Nephron progenitor cell (in vitro differentiated cells): ENCODE results near the gene KIF18A.

Source experiments
- DNase-seq: peaks from one replicate; pipeline ENCODE4 v3.0.0; 2021
- H3K27ac Mint-ChIP-seq: 2 replicates; pipeline ENCODE4 v1.8.0; 2021; ENCODE audit warnings: mild to moderate bottlenecking, moderate library complexity, mixed read lengths
- H3K27me3 Mint-ChIP-seq: 2 replicates; pipeline ENCODE4 v1.8.0; 2021; ENCODE audit warnings: mild to moderate bottlenecking, low read depth, mixed read lengths; ENCODE audit not compliant: poor library complexity
- H3K36me3 Mint-ChIP-seq: 2 replicates; pipeline ENCODE4 v1.8.0; 2021; ENCODE audit warnings: low read depth, mixed read lengths
- H3K4me1 Mint-ChIP-seq: 2 replicates; pipeline ENCODE4 v1.8.0; 2021; ENCODE audit warnings: mixed read lengths
- H3K4me3 Mint-ChIP-seq: 2 replicates; pipeline ENCODE4 v1.8.0; 2021; ENCODE audit warnings: mild to moderate bottlenecking, moderate library complexity, mixed read lengths
- H3K9me3 Mint-ChIP-seq: 2 replicates; pipeline ENCODE4 v1.8.0; 2021; ENCODE audit warnings: mild to moderate bottlenecking, moderate library complexity, mixed read lengths
- TF ChIP-seq, protein P1 (sequence below): fragments of 200-600 bp; sonication (generic); IDR thresholded peaks from 2 replicates; pipeline ENCODE4 v1.5.0; 2021; ENCODE audit warnings: antibody characterized with exemption

The KIF18A gene

DNA sequence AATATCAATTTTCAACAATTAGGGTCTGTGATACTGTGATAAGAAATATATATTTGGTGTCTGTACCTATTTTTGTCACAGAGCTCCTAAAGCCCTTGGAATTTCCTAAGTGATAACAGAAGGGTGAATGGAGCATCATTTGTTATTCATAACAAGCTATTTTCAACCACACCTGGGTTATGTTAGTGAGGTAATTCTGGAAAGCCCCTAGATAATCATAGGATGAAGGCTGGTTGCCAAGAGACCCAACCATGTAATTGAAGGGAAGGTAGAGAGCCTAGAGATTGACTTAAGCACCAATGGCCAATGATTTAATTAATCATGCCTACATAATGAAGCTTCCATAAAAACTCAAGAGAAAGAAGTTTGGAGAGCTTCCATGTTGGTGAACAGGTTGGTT is 109.4 kb downstream of the KIF18A start:
- TF ChIP-seq, protein P1, sequence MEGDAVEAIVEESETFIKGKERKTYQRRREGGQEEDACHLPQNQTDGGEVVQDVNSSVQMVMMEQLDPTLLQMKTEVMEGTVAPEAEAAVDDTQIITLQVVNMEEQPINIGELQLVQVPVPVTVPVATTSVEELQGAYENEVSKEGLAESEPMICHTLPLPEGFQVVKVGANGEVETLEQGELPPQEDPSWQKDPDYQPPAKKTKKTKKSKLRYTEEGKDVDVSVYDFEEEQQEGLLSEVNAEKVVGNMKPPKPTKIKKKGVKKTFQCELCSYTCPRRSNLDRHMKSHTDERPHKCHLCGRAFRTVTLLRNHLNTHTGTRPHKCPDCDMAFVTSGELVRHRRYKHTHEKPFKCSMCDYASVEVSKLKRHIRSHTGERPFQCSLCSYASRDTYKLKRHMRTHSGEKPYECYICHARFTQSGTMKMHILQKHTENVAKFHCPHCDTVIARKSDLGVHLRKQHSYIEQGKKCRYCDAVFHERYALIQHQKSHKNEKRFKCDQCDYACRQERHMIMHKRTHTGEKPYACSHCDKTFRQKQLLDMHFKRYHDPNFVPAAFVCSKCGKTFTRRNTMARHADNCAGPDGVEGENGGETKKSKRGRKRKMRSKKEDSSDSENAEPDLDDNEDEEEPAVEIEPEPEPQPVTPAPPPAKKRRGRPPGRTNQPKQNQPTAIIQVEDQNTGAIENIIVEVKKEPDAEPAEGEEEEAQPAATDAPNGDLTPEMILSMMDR = no peak
- Mint-ChIP-seq H3K4me1 (no peaks in the 10 kb centered on the region), H3K36me3 (peaks cover 60% of the 10 kb centered on the region), H3K9me3 (peaks cover 58% of the 10 kb centered on the region), H3K27me3 (no peaks in the 10 kb centered on the region), H3K4me3 (no peak overlapping the region), H3K27ac (no peak overlapping the region)
- no peak for DNase-seq

DNA sequence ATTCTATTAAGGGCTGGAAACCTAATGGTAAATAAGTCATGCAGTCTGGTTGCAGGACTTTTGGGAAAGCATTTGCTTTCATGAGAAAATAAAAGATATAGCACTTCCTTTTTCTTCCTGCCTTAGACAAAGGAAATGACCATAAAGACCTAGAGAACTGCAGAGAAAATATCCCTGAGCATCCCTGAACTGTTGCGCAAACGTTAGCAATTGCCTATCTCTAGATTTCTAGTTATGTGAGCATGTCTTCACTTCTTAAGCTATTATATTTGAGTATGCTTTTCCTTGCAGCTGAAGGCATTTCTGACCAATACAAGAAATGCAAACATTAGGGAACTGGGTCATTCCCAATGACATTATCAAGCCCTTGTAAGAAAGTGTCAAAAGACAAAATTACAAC is 110.6 kb downstream of the KIF18A start:
- peaks cover 50% of the 10 kb centered on the region for H3K36me3 Mint-ChIP-seq

DNA sequence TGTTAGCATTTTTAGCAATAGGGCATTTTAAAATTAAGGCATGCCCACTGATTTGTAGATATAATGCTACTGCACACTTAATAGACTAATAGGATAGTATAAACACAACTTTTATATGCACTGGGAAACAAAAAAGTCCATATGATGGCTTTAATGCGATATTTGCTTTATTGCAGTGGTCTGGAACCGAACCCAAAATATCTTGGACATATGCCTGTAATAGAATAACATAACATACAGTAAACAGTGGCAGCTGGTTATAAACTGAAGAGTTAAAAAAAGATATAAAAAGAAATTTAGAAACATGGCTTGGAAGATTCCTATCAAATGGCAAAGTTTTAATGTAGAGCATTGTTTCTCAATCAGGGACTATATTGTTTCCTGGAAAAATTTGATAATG is 111.9 kb downstream of the KIF18A start:
- H3K9me3 Mint-ChIP-seq = peaks cover 35% of the 10 kb centered on the region
- TF ChIP-seq, protein P1 = no peak
- no peak for DNase-seq
- no peak overlapping the region for H3K4me3 Mint-ChIP-seq
- no peaks in the 10 kb centered on the region for H3K4me1 Mint-ChIP-seq
- no peak overlapping the region for H3K27ac Mint-ChIP-seq
- H3K27me3 Mint-ChIP-seq = no peaks in the 10 kb centered on the region
- peaks cover 37% of the 10 kb centered on the region for H3K36me3 Mint-ChIP-seq

More for the DNA sequence above, 110.6 kb downstream of the KIF18A start:
- H3K27ac Mint-ChIP-seq = no peak overlapping the region
- no peak overlapping the region for H3K4me3 Mint-ChIP-seq
- no peaks in the 10 kb centered on the region for H3K4me1 Mint-ChIP-seq
- TF ChIP-seq, protein P1 = no peak
- no peak for DNase-seq
- peaks cover 48% of the 10 kb centered on the region for H3K9me3 Mint-ChIP-seq
- H3K27me3 Mint-ChIP-seq = no peaks in the 10 kb centered on the region

DNA sequence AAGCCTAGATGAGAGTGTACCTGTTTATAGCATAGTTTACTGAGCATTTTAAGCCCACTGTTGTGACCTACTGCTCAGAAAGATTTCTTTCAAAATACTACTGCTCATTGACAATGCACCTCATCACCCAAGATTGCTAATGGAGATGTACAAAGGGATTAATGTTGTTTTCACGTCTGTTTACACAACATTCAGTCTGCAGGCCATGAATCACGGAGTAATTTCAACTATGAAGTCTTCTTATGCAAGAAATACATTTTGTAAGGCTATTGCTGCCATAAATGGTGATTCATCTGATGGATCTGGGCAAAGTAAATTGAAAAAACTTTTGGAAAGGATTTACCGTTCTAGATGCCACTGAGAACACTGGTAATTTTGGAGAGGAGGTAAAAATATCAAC is 112.9 kb downstream of the KIF18A start:
- Mint-ChIP-seq H3K27me3 (no peaks in the 10 kb centered on the region), H3K4me3 (no peak overlapping the region), H3K36me3 (peaks cover 27% of the 10 kb centered on the region), H3K4me1 (no peaks in the 10 kb centered on the region), H3K27ac (no peak overlapping the region), H3K9me3 (peaks cover 26% of the 10 kb centered on the region)
- DNase-seq = no peak
- TF ChIP-seq, protein P1 = no peak

DNA sequence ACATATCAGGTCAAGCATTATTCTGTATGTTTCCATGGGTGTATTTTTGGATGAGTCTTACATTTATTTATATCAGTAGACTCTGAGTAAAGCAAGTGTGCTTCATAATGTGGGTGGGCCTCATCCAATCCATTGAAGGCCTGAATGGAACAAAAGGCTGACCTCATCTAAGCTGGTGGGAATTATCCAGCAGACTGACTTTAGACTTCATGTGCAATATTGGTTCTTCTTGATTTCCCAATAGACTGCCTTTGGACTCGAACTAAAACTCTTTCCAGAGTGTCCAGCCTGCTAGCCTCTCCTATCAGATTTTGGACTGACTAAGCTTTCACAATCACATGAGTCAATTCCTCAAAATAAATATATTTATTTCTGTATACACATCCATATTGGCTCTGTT is 116.2 kb downstream of the KIF18A start:
- peaks cover 10% of the 10 kb centered on the region for H3K4me1 Mint-ChIP-seq
- H3K36me3 Mint-ChIP-seq = no peaks in the 10 kb centered on the region
- H3K9me3 Mint-ChIP-seq = no peaks in the 10 kb centered on the region
- no peaks in the 10 kb centered on the region for H3K27me3 Mint-ChIP-seq
- TF ChIP-seq, protein P1 = no peak
- no peak overlapping the region for H3K4me3 Mint-ChIP-seq
- no peak overlapping the region for H3K27ac Mint-ChIP-seq
- DNase-seq = no peak

DNA sequence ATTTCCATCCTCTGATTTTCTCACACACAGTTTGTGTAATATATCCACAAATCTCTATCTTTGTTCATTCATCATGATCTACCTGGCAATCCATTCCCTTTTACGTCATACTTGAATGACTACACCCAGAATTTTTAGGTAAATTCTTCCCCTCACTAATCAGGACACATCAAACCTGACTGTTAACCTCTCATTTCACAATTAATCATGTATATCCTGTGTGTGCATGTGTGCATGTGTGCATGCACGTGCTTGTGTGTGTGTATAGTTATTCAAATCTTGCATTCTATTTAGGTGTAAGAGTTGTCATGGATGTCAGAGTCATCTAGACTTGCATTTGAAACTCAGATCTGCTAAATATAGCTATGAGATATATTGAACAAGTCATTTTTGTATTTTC is 130.4 kb downstream of the KIF18A start:
- TF ChIP-seq, protein P1 = no peak
- DNase-seq = no peak
- H3K27me3 Mint-ChIP-seq = no peaks in the 10 kb centered on the region
- no peak overlapping the region for H3K4me3 Mint-ChIP-seq
- peaks cover 44% of the 10 kb centered on the region for H3K4me1 Mint-ChIP-seq
- no peak overlapping the region for H3K27ac Mint-ChIP-seq
- no peaks in the 10 kb centered on the region for H3K9me3 Mint-ChIP-seq
- no peaks in the 10 kb centered on the region for H3K36me3 Mint-ChIP-seq
